K562 (cell line): ENCODE results near the gene SEPHS2.
"Not testable (repeated sequence)": the region's sequence is repeated elsewhere in the genome, so short reads cannot be mapped to it uniquely, and the experiment has no call there.

Experiments
- CTCF ChIP-seq, 3 experiments: IDR thresholded peaks in 2 of 3; conservative IDR thresholded peaks in 1 of 3; 2 replicates each; pipeline ENCODE4 v1.5.1; 2011 to 2012; ENCODE audit warnings: low read length in 3 of 3, mild to moderate bottlenecking in 3 of 3, control low read depth in 2 of 3, improper control_type of control experiment in 1 of 3, inconsistent platforms in 1 of 3, low read depth in 1 of 3, mixed read lengths in 1 of 3, moderate library complexity in 1 of 3; ENCODE audit not compliant: insufficient read depth in 2 of 3
- ELK1 ChIP-seq: sonication (generic); formaldehyde crosslinking; IDR thresholded peaks from 2 replicates; pipeline ENCODE4 v1.8.1; 2022; ENCODE audit warnings: missing genetic modification reagents
- HDAC6 ChIP-seq: IDR thresholded peaks from 2 replicates; pipeline ENCODE4 v1.6.1; 2012; ENCODE audit warnings: low read depth, mild to moderate bottlenecking, control low read depth, inconsistent platforms, low read length, moderate library complexity
- HOXB6 ChIP-seq: fragments of 250-450 bp; sonication (Bioruptor Pico); IDR thresholded peaks from 2 replicates; pipeline ENCODE4 v1.5.1; 2022; ENCODE audit warnings: mild to moderate bottlenecking, borderline replicate concordance
- IFI16 ChIP-seq: fragments of 250-450 bp; sonication (Bioruptor Pico); IDR thresholded peaks from 2 replicates; pipeline ENCODE4 v2.1.2; 2022; ENCODE audit warnings: mild to moderate bottlenecking, inconsistent platforms
- PCBP1 ChIP-seq: fragments of 200-400 bp; formaldehyde crosslinking; IDR thresholded peaks from 2 replicates; pipeline ENCODE4 v1.6.1; 2018; ENCODE audit warnings: mild to moderate bottlenecking, low read depth, low read length; ENCODE audit not compliant: poor library complexity, severe bottlenecking
- RUNX1 ChIP-seq: sonication (generic); IDR thresholded peaks from 2 replicates; pipeline ENCODE4 v1.6.1; 2016; ENCODE audit warnings: antibody characterized with exemption, low read depth

GRCh38 chr16:30396627-30397026, 49.0 kb downstream of the SEPHS2 start:
- not testable (repeated sequence) for TF ChIP-seq RUNX1; HOXB6 (CRISPR knock-in tag); ELK1 (CRISPR knock-in tag); HDAC6; CTCF (IDR thresholded peaks at IDR 0.05 in 2 of 3, conservative IDR thresholded peaks at IDR 0.05 in 1 of 3; ENCODE audit: insufficient read depth in 2 of 3, low read depth in 1 of 3, low read length in 3 of 3); PCBP1; IFI16 (CRISPR knock-in tag)
